Measurements from ENCODE around the gene PON2. TPM values are rescaled to one million over a fixed set of nuclear protein-coding genes. Genes with fewer than 3 reads are reported as not detected.

PON2 gene
- 10 to 100 TPM; 16.0 to 56.8 (median 33.5) TPM for total RNA-seq
- 10 to 100 TPM in 2 of 3 donors, 1 to 10 TPM in 1; 7.6 to 17.6 (median 14.2) TPM for polyA plus RNA-seq
- long read RNA-seq, donor 1, transcript PON2-218 (9 exons, 1,653 nt): major isoform, 15 of 39 reads
- long read RNA-seq, donor 1, transcript PON2-215 (3 exons, 579 nt): minor isoform, 11 of 39 reads
- long read RNA-seq, donor 1, partial matches to known transcripts: 7 of 39 reads
- long read RNA-seq, donor 1, other reads (novel, unspliced or antisense): 0 of 39 reads
- long read RNA-seq, donor 2, transcript PON2-218 (9 exons, 1,653 nt): minor isoform, 6 of 15 reads
- long read RNA-seq, donor 2, transcript PON2-215 (3 exons, 579 nt): major isoform, 8 of 15 reads
- long read RNA-seq, donor 2, partial matches to known transcripts: 0 of 15 reads
- long read RNA-seq, donor 2, other reads (novel, unspliced or antisense): 0 of 15 reads

DNA sequence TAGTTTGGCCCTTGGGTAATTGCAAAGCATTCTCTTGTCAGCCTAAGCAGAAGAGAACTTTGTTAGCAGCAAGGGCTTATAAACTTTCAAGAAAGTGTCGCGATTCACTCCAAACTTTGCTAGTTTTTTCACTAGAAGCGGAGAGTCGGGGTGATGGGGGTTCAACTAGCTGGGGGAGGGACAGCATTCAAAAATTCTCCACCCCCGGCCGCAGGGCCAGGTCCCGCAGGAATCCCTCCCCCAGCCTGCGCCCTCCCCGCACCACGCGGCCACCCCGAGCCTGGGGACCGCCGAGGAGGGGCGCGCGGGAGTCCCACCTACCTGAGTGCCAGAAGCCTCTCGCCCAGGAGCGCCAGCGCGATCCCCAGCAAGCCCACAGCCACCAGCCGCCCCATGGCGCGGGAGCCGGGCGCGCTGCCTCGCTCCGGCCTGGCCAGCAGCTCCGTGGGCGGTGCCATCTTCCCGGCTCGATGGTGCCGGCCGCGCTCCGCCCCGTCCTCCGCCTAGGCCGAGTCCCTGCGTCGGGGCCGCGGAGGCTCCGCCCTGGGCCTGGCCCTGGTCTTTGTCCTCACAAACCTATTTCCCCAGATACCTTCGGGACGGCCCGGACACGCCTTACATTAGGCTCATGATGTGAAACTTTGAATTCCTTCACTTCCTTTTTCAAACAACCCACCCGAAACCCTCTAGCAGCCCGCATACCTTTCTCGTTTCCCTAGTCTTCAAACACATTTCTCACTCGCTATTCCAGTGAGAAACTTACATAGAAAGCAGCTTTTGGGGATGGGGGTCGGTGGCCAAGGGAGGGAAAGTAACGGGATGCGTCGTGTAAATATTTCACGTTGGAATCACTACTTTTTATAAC is at the start of gene PON2:
Gene PON2 (minus strand): TSS at position 472 of the 865 bp plus-strand sequence. CDS start 77 bp downstream, at position 395.
- Histone ChIP-seq H3K27me3 (replicated peaks in 1 of 7) (no peaks in the 10 kb centered on the region), H3K4me3 (peak within 1 kb of the TSS; percentile 50 to 81 (median 64)), H3K36me3 (no peaks in the 10 kb centered on the region), H3K4me1 (peaks cover 0 to 29% (median 18%) of the 10 kb centered on the region in 6 donors), H3K9me3 (no peaks in the 10 kb centered on the region), H3K27ac (peak within 1 kb of the TSS; percentile 73 to 92 (median 87))
- intact Hi-C loops (cut with DNase I; ENCODE audit: low total_unique reads): no loop called here
- DNase-seq: peak; percentile 92
- TF ChIP-seq POLR2AphosphoS5 (IDR thresholded peaks at IDR 0.05) (peak; percentile 62 to 81 (median 78)), POLR2A (IDR thresholded peaks at IDR 0.05) (peak in 1 of 3 donors; percentile 1)
- TF ChIP-seq, protein P1, sequence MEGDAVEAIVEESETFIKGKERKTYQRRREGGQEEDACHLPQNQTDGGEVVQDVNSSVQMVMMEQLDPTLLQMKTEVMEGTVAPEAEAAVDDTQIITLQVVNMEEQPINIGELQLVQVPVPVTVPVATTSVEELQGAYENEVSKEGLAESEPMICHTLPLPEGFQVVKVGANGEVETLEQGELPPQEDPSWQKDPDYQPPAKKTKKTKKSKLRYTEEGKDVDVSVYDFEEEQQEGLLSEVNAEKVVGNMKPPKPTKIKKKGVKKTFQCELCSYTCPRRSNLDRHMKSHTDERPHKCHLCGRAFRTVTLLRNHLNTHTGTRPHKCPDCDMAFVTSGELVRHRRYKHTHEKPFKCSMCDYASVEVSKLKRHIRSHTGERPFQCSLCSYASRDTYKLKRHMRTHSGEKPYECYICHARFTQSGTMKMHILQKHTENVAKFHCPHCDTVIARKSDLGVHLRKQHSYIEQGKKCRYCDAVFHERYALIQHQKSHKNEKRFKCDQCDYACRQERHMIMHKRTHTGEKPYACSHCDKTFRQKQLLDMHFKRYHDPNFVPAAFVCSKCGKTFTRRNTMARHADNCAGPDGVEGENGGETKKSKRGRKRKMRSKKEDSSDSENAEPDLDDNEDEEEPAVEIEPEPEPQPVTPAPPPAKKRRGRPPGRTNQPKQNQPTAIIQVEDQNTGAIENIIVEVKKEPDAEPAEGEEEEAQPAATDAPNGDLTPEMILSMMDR (IDR thresholded peaks at IDR 0.05 in 8 of 11, conservative IDR thresholded peaks at IDR 0.05 in 3 of 11): no peak
- 1 to 3% (median 2%) methylated on average over 36 to 58 of the region's 58 CpGs for WGBS, 5 donors

DNA sequence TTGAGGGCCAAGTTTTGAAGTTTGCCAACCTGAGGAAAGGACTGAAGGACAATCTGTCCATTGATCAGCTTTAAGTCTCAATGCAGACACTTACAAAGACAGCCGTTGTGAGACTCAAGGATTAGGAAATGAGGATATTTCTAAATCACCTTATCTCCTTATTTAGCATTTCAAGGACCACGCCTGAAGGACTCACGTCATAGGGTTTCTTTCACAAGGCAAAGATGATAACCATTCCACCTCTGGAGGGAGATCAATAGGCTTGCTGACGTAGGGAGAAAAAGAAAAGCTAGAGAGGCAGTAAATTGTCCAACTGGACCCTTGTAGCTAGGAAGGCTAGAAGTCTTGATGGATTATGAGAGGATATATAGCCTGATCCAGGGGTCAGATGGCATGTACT is 47.6 kb upstream of the PON2 start:
- WGBS, 5 donors: 54 to 81% (median 65%) methylated on average over 4 of the region's 4 CpGs
- Histone ChIP-seq H3K27me3 (replicated peaks in 1 of 7) (no peaks in the 10 kb centered on the region), H3K4me1 (peaks cover 0 to under 1% (median 0%) of the 10 kb centered on the region in 6 donors), H3K27ac (no peak overlapping the region), H3K4me3 (no peak overlapping the region), H3K36me3 (no peaks in the 10 kb centered on the region), H3K9me3 (no peaks in the 10 kb centered on the region)
- intact Hi-C loops (cut with DNase I; ENCODE audit: low total_unique reads): no loop called here
- TF ChIP-seq, protein P1 (IDR thresholded peaks at IDR 0.05 in 8 of 11, conservative IDR thresholded peaks at IDR 0.05 in 3 of 11): no peak
- TF ChIP-seq POLR2A (IDR thresholded peaks at IDR 0.05) (no peak), POLR2AphosphoS5 (IDR thresholded peaks at IDR 0.05) (no peak)
- no peak for DNase-seq

DNA sequence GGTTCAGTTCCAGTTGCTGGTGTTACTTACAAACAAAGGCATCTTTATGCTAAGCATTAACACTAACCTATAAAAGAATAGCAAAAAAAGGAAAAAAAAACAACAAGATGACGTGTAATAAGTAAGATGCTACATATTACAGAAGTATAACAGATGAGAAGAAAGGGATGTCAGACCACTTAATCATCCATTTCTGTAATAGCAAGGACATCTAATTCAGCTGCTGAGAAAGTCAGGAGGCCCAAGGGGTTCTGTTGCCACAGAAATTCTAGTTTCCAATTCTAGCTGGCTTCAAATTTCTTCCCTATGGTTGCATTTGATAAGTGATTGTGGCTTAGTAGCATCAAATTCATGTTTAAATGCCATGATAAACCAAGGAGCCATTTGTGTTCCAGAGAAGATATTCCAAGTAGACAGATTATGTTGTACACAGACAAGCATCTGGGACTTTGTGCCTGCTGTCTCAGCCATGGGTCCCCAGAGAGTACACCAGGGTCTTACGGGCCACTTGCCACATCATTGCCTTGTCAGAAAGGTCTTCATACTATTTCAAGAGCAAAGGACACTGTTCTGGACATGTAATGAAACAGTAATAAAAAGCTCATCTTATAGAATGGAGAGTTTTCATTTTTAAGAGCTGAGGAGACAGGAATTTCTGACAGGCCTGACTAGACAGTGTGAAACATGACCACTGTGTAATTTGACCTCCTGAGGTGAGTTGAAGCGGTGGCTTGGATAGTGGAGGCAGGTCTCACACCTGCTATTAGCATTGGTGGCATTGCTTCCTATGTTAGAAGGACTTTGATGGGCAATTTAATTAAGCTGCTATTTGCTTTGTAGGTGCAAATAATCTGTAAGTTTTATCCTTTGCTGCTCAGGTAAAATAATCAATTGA is 46.7 kb upstream of the PON2 start:
- no peak for TF ChIP-seq POLR2A (IDR thresholded peaks at IDR 0.05)
- TF ChIP-seq POLR2AphosphoS5 (IDR thresholded peaks at IDR 0.05): no peak
- TF ChIP-seq, protein P1 (IDR thresholded peaks at IDR 0.05 in 8 of 11, conservative IDR thresholded peaks at IDR 0.05 in 3 of 11): no peak
- Histone ChIP-seq H3K27ac (no peak overlapping the region), H3K4me1 (peaks cover 0 to 10% (median 0%) of the 10 kb centered on the region in 6 donors), H3K4me3 (no peak overlapping the region), H3K27me3 (replicated peaks in 1 of 7) (no peaks in the 10 kb centered on the region), H3K36me3 (no peaks in the 10 kb centered on the region), H3K9me3 (no peaks in the 10 kb centered on the region)
- WGBS, 5 donors: 91 to 94% (median 92%) methylated on average over 3 of the region's 3 CpGs
- no peak for DNase-seq
- intact Hi-C loops (cut with DNase I; ENCODE audit: low total_unique reads): no loop called here

Measured in spleen (tissue), 13 donors.